Measurements from ENCODE around the gene RHBDL1.

DNA sequence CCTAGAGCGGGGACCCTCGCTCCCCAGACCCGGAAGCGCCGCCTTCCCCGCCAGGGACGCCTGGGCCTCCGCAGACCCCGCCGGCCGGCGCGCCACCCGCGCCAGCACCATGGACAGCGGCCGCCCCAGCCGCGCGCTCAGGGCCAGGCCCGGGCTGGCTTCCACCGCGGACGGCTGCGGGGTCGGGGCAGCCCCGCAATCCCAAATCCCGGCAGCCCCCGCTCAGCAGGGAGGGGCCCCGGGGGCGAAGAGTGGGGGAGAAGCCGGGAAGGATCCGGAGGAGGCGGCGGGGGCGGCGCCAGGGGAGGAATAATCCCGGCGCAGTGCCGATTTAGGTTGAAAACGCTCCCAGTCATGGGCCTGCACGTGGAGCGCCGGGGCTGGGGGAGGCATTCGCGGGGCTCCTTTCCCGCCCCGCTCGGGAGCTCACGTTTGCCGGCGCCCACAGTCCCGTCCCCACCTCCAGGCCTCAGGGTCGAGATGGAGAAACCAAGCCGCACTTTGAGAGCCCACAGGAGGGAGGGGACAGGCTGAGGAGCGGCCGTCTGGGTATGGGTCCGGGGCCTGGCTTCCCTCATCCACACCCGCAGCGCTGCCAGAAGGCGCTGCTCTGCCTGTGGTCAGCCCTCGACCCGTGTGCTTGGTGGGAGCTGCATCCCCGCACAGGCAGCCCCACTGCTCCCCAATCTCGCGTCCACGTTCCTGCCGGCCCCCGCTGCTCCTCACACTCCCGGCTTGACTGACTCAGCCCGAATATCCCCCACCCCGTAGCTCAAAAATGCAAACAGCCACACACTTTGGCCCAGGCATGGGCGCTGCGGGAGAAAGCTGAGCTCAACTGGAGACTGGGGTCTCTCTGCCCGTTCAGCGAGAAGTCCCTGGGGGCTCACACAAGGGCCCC is 25.5 kb downstream of the RHBDL1 start:
- TF ChIP-seq EZH2 (IDR thresholded peaks at IDR 0.05; ENCODE audit: low read length): peak; percentile 97
- TF ChIP-seq CTCF (optimal IDR thresholded peaks at IDR 0.05 in 1 of 3, IDR thresholded peaks at IDR 0.05 in 1 of 3, conservative IDR thresholded peaks at IDR 0.05 in 1 of 3; ENCODE audit: extremely low read depth in 1 of 3, insufficient read depth in 2 of 3, low read length in 3 of 3): no peak
